Activated naive CD4-positive, alpha-beta T cell treated with anti-CD3 and anti-CD28 coated beads, Interleukin-2, amount 50 U/mL, for 24 hours (primary cell): Measurements from ENCODE around the gene TRAP1.
A peak's percentile ranks its signal among the peaks of the same experiment; 100 is the strongest.
"Not testable (repeated sequence)": the region's sequence is repeated elsewhere in the genome, so short reads cannot be mapped to it uniquely, and the experiment has no call there.

Source experiments
- H3K27ac Mint-ChIP-seq: one replicate; pipeline ENCODE4 v1.8.0; 2021; ENCODE audit warnings: mild to moderate bottlenecking, mixed read lengths
- H3K27me3 Mint-ChIP-seq: one replicate; pipeline ENCODE4 v1.8.0; 2021; ENCODE audit warnings: mixed read lengths
- H3K36me3 Mint-ChIP-seq: one replicate; pipeline ENCODE4 v1.8.0; 2021; ENCODE audit warnings: mixed read lengths
- H3K4me1 Mint-ChIP-seq: one replicate; pipeline ENCODE4 v1.8.0; 2021; ENCODE audit warnings: mixed read lengths
- H3K4me3 Mint-ChIP-seq: one replicate; pipeline ENCODE4 v1.8.0; 2021; ENCODE audit warnings: mild to moderate bottlenecking, mixed read lengths
- H3K9me3 Mint-ChIP-seq: one replicate; pipeline ENCODE4 v1.8.0; 2021; ENCODE audit warnings: mixed read lengths

TRAP1 gene

GRCh38 chr16:3728424-3729160 lies 11.3 kb upstream of the TRAP1 start:
- H3K4me3 Mint-ChIP-seq: no peak overlapping the region
- H3K4me1 Mint-ChIP-seq: no peaks in the 10 kb centered on the region
- H3K9me3 Mint-ChIP-seq: no peaks in the 10 kb centered on the region
- H3K27ac Mint-ChIP-seq: peak overlapping the region; percentile 74
- no peaks in the 10 kb centered on the region for H3K27me3 Mint-ChIP-seq
- H3K36me3 Mint-ChIP-seq: peaks cover 9% of the 10 kb centered on the region

GRCh38 chr16:3727806-3728381 lies 10.6 kb upstream of the TRAP1 start:
- H3K4me3 Mint-ChIP-seq: no peak overlapping the region
- H3K27ac Mint-ChIP-seq: peak overlapping the region; percentile 74
- no peaks in the 10 kb centered on the region for H3K4me1 Mint-ChIP-seq
- H3K9me3 Mint-ChIP-seq: no peaks in the 10 kb centered on the region
- H3K36me3 Mint-ChIP-seq: peaks cover 9% of the 10 kb centered on the region
- H3K27me3 Mint-ChIP-seq: no peaks in the 10 kb centered on the region

DNA sequence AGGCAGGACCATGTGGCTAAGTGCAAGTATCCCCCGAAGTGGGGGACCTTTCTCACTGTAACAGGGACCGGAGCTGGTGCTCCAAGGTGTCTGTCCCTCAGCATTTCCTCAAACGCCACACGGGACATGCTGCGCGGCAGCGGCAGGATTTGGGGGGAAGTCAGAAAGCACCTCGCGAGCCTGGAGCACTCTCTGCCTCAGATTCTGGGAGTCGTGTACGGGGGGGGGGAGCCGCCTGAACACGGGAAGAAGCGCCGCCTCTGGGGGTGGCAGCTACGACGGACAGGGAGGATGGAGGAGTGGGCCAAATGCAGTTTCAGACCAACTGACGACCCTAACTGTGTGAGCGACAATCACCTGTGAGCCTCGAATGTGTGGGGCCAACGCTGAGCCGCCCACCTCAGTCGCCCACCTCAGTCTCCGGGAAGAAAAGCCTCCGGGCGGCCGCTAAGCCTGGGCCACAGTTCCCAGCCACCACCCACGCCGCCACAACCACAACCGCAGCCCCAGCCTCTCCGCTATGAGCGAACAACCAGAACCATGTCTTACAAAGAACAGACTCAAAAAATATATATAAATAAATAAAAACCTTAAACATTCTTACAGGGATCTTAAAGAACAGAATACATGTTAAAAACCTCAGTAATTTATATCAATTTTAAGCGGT lies 8.8 kb upstream of the TRAP1 start:
- peaks cover 5% of the 10 kb centered on the region for H3K36me3 Mint-ChIP-seq
- H3K4me1 Mint-ChIP-seq: no peaks in the 10 kb centered on the region
- H3K27ac Mint-ChIP-seq: no peak overlapping the region
- no peaks in the 10 kb centered on the region for H3K27me3 Mint-ChIP-seq
- no peak overlapping the region for H3K4me3 Mint-ChIP-seq
- no peaks in the 10 kb centered on the region for H3K9me3 Mint-ChIP-seq

DNA sequence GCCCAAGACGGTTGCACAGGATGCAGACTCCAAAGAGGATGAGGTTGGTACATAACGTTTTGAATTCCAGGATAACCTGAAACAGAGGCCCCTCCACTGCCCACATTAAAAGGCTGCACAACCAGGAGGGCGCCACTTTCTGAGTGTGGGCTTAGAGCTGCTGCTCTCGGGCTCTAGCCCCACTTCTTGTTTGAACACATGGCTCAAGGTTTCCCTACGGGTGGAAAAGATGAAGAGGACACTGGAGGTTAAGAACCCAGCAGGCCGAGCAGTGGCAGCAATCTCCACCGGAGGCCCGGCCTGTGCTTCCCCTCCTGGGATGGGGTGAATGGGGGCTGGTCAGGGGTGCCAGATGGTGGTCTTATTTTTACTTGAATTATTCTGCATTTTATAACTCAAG lies 8.0 kb upstream of the TRAP1 start:
- H3K27me3 Mint-ChIP-seq: no peaks in the 10 kb centered on the region
- H3K27ac Mint-ChIP-seq: peak overlapping the region; percentile 55
- H3K9me3 Mint-ChIP-seq: no peaks in the 10 kb centered on the region
- no peaks in the 10 kb centered on the region for H3K4me1 Mint-ChIP-seq
- H3K36me3 Mint-ChIP-seq: peaks cover 2% of the 10 kb centered on the region
- H3K4me3 Mint-ChIP-seq: no peak overlapping the region

- H3K36me3 Mint-ChIP-seq: no peaks in the 10 kb centered on the region
- no peak overlapping the region for H3K27ac Mint-ChIP-seq
- no peaks in the 10 kb centered on the region for H3K27me3 Mint-ChIP-seq
- H3K4me3 Mint-ChIP-seq: no peak overlapping the region
- peaks cover 5% of the 10 kb centered on the region for H3K4me1 Mint-ChIP-seq
- no peaks in the 10 kb centered on the region for H3K9me3 Mint-ChIP-seq
Observed at GRCh38 chr16:3722508-3722907, 5.2 kb upstream of the TRAP1 start.

DNA sequence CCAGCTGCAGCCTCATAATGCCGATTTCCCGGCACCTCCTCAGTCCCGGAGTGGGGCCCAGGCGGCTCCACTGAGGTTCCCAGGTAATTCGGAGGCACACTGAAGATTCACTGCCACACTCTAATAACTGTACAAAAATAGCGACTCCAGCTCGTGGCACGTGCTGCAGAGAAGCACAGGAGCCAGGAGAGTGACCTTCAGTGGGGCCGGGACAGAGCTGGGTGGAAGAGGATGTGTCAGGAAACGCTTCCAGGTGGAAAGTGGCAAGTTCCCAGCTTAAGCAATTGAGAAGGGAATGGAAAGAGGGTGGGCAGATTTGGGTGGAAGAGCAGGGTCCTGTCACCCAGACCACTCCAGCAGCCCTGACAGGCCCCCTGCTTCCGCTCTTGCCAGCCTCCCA lies 3.1 kb upstream of the TRAP1 start:
- H3K36me3 Mint-ChIP-seq: peaks cover 2% of the 10 kb centered on the region
- no peaks in the 10 kb centered on the region for H3K9me3 Mint-ChIP-seq
- H3K27me3 Mint-ChIP-seq: no peaks in the 10 kb centered on the region
- H3K27ac Mint-ChIP-seq: no peak overlapping the region
- no peak overlapping the region for H3K4me3 Mint-ChIP-seq
- H3K4me1 Mint-ChIP-seq: peaks cover 12% of the 10 kb centered on the region

DNA sequence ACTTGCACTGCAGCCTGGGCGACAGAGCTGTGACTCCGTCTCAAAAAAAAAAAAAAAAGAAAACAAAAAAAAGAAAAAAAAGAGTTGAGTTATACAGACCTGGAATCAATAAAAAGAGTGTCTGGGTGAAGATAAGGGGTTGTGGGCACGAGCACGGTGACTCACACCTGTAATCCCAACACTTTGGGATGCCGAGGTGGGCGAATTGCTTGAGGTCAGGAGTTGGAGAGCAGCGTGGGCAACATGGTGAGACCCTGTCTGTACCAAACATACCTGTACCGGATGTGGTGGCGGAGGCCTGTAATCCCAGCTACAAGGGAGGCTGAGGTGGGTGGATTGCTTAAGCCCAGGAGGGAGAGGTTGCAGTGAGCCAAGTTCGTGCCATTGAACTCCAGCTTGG lies 1.3 kb upstream of the TRAP1 start:
- H3K27ac Mint-ChIP-seq: no peak overlapping the region

DNA sequence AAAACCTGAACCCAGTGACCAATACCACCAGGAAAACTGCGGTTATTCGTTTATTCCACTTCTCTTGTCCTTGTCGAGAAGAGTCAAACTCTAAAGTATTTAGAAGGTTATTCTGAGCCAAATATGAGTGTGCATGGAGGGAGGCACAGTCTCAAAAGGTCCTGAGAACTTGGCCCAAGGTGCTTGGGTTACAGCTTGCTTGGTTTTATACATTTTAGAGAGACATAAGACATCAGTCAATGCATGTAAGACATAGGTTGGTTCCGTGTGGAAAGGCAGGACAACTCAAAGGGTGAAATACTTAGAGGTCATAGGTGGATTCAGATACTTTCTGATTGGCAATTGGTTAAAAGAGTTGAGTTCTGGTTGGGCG lies 681 bp upstream of the TRAP1 start:
- H3K4me3 Mint-ChIP-seq: peak overlapping the region; percentile 83
- H3K9me3 Mint-ChIP-seq: no peaks in the 10 kb centered on the region
- H3K27ac Mint-ChIP-seq: peak overlapping the region; percentile 89
- peaks cover 12% of the 10 kb centered on the region for H3K36me3 Mint-ChIP-seq
- peaks cover 36% of the 10 kb centered on the region for H3K4me1 Mint-ChIP-seq
- no peaks in the 10 kb centered on the region for H3K27me3 Mint-ChIP-seq

More for the DNA sequence above, 1.3 kb upstream of the TRAP1 start:
- peak overlapping the region; percentile 36 for H3K4me3 Mint-ChIP-seq
- no peaks in the 10 kb centered on the region for H3K9me3 Mint-ChIP-seq
- peaks cover 30% of the 10 kb centered on the region for H3K4me1 Mint-ChIP-seq
- H3K36me3 Mint-ChIP-seq: peaks cover 11% of the 10 kb centered on the region
- H3K27me3 Mint-ChIP-seq: no peaks in the 10 kb centered on the region

GRCh38 chr16:3716831-3717234 lies 491 bp downstream of the TRAP1 start:
- H3K4me1 Mint-ChIP-seq: peaks cover 44% of the 10 kb centered on the region
- H3K36me3 Mint-ChIP-seq: peaks cover 14% of the 10 kb centered on the region
- H3K4me3 Mint-ChIP-seq: peak overlapping the region; percentile 95
- no peaks in the 10 kb centered on the region for H3K9me3 Mint-ChIP-seq
- H3K27ac Mint-ChIP-seq: peak overlapping the region; percentile 96
- no peaks in the 10 kb centered on the region for H3K27me3 Mint-ChIP-seq

GRCh38 chr16:3715430-3715829 lies 1.9 kb downstream of the TRAP1 start:
- H3K27me3 Mint-ChIP-seq: no peaks in the 10 kb centered on the region
- H3K4me1 Mint-ChIP-seq: peaks cover 46% of the 10 kb centered on the region
- H3K9me3 Mint-ChIP-seq: no peaks in the 10 kb centered on the region
- peaks cover 14% of the 10 kb centered on the region for H3K36me3 Mint-ChIP-seq
- H3K27ac Mint-ChIP-seq: peak overlapping the region; percentile 65
- peak overlapping the region; percentile 86 for H3K4me3 Mint-ChIP-seq

DNA sequence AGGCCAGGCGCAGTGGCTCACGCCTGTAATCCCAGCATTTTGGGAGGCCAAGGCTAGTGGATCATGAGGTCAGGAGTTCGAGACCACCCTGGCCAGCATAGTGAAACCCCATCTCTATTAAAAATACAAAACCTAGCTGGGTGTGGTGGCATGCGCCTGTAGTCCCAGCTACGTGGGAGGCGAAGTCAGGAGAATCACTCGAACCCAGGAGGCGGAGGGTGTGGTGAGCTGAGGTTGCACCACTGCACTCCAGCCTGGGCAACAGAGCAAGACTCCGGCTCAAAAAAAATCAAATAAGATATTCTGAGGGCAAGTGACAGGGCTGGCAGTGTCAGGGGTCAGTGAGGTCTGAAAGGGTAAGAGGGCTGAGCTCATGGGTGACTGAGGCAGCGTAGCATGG lies 2.9 kb downstream of the TRAP1 start:
- not testable (repeated sequence) for H3K27me3 Mint-ChIP-seq, H3K9me3 Mint-ChIP-seq
- H3K27ac Mint-ChIP-seq: peak overlapping the region; percentile 23
- H3K36me3 Mint-ChIP-seq: peaks cover 14% of the 10 kb centered on the region
- peak overlapping the region; percentile 86 for H3K4me3 Mint-ChIP-seq
- peaks cover 53% of the 10 kb centered on the region for H3K4me1 Mint-ChIP-seq

- Mint-ChIP-seq H3K27me3 (no peaks in the 10 kb centered on the region), H3K4me1 (peaks cover 53% of the 10 kb centered on the region), H3K27ac (no peak overlapping the region), H3K9me3 (no peaks in the 10 kb centered on the region), H3K4me3 (peak overlapping the region; percentile 49), H3K36me3 (peaks cover 14% of the 10 kb centered on the region)
Observed at GRCh38 chr16:3713587-3714242, 3.6 kb downstream of the TRAP1 start.

- peak overlapping the region; percentile 44 for H3K4me3 Mint-ChIP-seq
- no peaks in the 10 kb centered on the region for H3K27me3 Mint-ChIP-seq
Observed at GRCh38 chr16:3712861-3713372, 4.4 kb downstream of the TRAP1 start.

DNA sequence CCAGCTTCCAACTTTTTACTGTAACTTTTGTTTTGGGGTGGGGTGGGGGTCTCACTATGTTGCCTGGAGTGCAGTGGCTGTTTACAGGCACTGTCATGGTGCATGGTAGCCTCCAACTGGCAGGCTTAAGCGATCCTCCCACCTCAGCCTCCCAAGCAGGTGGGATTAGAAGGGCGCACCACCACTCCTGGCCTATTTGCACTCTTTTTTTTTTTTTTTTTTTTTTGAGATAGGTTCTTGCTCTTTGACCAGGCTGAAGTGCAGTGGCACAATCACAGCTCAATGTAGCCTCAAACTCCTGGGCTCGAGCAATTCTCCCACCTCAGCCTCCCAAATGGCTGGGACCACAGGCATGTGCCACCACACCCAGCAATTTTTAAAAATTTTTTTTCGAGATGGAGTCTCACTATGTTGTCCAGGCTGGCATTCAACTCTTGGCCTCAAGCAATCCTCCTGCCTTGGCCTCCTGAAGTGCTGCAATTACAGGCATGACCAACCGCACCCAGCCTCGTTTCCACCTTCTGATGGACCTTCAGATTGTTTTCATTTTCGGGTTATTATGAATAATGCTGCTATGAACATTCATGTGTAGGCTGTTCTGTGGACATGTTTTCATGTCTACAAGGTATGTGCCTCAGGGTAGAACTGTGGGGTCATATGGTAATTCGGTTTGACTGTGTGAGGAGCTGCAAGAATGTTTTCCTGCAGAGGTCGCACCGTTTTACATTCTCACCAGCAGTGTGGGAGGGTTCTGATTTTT lies 10.9 kb downstream of the TRAP1 start:
- Mint-ChIP-seq H3K36me3 (peaks cover 4% of the 10 kb centered on the region), H3K4me3 (no peak overlapping the region)

More at GRCh38 chr16:3712861-3713372, 4.4 kb downstream of the TRAP1 start:
- Mint-ChIP-seq H3K27ac (peak overlapping the region; percentile 70), H3K9me3 (no peaks in the 10 kb centered on the region), H3K36me3 (peaks cover 14% of the 10 kb centered on the region), H3K4me1 (peaks cover 48% of the 10 kb centered on the region)

DNA sequence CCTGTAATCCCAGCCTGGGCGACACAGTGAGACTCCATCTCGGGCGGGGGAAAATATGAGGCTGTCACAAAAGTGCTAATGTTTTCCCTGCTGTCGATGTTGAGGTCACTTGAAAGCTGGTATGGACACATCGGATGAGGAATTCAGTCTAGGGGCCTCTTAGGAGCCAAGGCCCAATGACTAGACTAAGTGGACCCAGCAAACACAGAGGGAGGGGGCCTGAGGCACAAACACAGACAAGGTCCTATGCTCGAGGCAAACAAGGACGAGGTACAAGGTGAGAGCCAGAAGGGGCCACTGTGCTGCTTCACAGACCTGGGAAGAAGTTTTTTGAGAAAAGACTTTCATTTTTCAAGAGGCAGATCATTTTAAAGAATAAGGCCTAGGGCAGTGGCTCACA lies 15.2 kb downstream of the TRAP1 start:
- H3K27ac Mint-ChIP-seq: no peak overlapping the region
- no peak overlapping the region for H3K4me3 Mint-ChIP-seq
- H3K27me3 Mint-ChIP-seq: no peaks in the 10 kb centered on the region
- peaks cover 14% of the 10 kb centered on the region for H3K4me1 Mint-ChIP-seq
- H3K9me3 Mint-ChIP-seq: no peaks in the 10 kb centered on the region
- peaks cover 4% of the 10 kb centered on the region for H3K36me3 Mint-ChIP-seq

More for the DNA sequence above, 10.9 kb downstream of the TRAP1 start:
- Mint-ChIP-seq H3K4me1 (peaks cover 10% of the 10 kb centered on the region), H3K27ac (no peak overlapping the region), H3K27me3 (no peaks in the 10 kb centered on the region), H3K9me3 (no peaks in the 10 kb centered on the region)
